Lower lobe of right lung (tissue), 2 donors: ENCODE results near the gene DCHS2. TPM values are rescaled to one million over a fixed set of nuclear protein-coding genes. Genes with fewer than 3 reads are reported as not detected.
"Not testable (repeated sequence)": the region's sequence is repeated elsewhere in the genome, so short reads cannot be mapped to it uniquely, and the experiment has no call there.

Experiments used
- ATAC-seq, 2 donors: fragments of 200-7000 bp; cut with Tn5 transposase; one replicate each; pipeline ENCODE4 v1.9.1; 2020 to 2022; ENCODE audit warnings: mild to moderate bottlenecking in 2 of 2, moderate library complexity in 2 of 2
- DNase-seq: peaks from one replicate; pipeline ENCODE4 v3.0.0-alpha.2; 2020
- H3K27ac ChIP-seq: fragments of 200-600 bp; one replicate; pipeline ENCODE4 v1.8.0; 2022
- H3K27me3 ChIP-seq: fragments of 200-600 bp; one replicate; pipeline ENCODE4 v1.8.0; 2022; ENCODE audit warnings: low read depth
- H3K36me3 ChIP-seq: fragments of 200-600 bp; one replicate; pipeline ENCODE4 v1.8.0; 2022; ENCODE audit warnings: mild to moderate bottlenecking
- H3K4me1 ChIP-seq: fragments of 200-600 bp; one replicate; pipeline ENCODE4 v1.8.0; 2022
- H3K4me3 ChIP-seq: fragments of 200-600 bp; one replicate; pipeline ENCODE4 v1.8.0; 2022; ENCODE audit warnings: mild to moderate bottlenecking
- H3K9me3 ChIP-seq: fragments of 200-600 bp; one replicate; pipeline ENCODE4 v1.8.0; 2022
- intact Hi-C: fragments of 100-400 bp; cut with DNase I; formaldehyde crosslinking; loops from one replicate; pipeline ENCODE4 v1.11.0; 2022
- total RNA-seq: library from RNA; stranded (reverse); fragmentation: NEBNext Ultra II Directional; extraction: Animal tissue kit (Norgen Biotek cat#: 25700); gene quantifications from one replicate; pipeline ENCODE4 v1.2.1, GENCODE V29; 2021
- TF ChIP-seq, protein P1 (sequence below): fragments of 200-600 bp; IDR thresholded peaks from one replicate; pipeline ENCODE4 v1.8.0; 2022; ENCODE audit warnings: antibody characterized with exemption, mild to moderate bottlenecking
- donor health status: DM: no; HTN: yes; CAD: no; lungs with severe emphysema.

The DCHS2 gene
- total RNA-seq, 1 donor from 2014 or later, result 0.53 TPM

- intact Hi-C loops, result no loop called here
- DNase-seq (no peak), ATAC-seq (no peak)
- H3K27me3 ChIP-seq, result no peaks in the 10 kb centered on the region
- TF ChIP-seq, protein P1, sequence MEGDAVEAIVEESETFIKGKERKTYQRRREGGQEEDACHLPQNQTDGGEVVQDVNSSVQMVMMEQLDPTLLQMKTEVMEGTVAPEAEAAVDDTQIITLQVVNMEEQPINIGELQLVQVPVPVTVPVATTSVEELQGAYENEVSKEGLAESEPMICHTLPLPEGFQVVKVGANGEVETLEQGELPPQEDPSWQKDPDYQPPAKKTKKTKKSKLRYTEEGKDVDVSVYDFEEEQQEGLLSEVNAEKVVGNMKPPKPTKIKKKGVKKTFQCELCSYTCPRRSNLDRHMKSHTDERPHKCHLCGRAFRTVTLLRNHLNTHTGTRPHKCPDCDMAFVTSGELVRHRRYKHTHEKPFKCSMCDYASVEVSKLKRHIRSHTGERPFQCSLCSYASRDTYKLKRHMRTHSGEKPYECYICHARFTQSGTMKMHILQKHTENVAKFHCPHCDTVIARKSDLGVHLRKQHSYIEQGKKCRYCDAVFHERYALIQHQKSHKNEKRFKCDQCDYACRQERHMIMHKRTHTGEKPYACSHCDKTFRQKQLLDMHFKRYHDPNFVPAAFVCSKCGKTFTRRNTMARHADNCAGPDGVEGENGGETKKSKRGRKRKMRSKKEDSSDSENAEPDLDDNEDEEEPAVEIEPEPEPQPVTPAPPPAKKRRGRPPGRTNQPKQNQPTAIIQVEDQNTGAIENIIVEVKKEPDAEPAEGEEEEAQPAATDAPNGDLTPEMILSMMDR, result no peak
- peaks cover 18% of the 10 kb centered on the region for H3K9me3 ChIP-seq
- no peaks in the 10 kb centered on the region for H3K4me1 ChIP-seq
- H3K36me3 ChIP-seq, result no peaks in the 10 kb centered on the region
- H3K4me3 ChIP-seq, result no peak overlapping the region
- no peak overlapping the region for H3K27ac ChIP-seq
Observed at GRCh38 chr4:154222875-154223274, 268.7 kb downstream of the DCHS2 start.

DNA sequence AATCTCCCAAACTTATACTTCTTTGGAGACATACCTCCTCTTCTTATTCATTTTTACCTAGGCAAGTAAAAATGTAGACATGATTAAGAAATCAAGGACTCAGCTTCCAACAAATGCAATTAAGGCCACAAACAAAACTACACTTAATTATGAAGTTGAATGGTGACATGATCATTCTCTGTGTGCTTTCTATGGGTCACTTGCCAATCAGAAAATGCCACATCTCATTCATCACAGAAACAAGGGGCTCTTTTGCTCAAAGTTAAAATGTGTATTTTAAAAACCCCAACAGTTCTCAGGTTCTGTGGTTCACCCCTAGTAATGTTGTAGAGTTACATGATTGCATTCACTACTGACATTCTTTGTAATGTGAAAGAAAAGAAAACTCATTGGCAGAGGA, 273.5 kb downstream of the DCHS2 start:
- TF ChIP-seq, protein P1, result no peak
- no peak for ATAC-seq
- intact Hi-C loops, result no loop called here

DNA sequence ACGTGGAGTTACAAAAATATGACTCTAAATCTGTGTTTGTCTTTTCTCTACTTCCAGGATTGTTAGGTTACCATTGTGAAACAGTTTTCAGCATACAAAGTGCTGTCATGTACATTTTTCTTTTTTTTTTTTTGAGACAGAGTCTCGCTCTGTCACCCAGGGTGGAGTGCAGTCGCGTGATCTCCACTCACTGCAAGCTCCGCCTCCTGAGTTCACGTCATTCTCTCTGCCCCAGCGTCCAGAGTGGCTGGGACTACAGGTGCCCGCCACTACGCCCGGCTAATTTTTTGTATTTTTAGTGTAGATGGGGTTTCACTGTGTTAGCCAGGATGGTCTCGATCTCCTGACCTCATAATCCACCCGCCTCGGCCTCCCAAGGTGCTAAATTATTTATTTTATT, 274.2 kb downstream of the DCHS2 start:
- H3K27me3 ChIP-seq, H3K4me3 ChIP-seq, H3K27ac ChIP-seq, ATAC-seq, intact Hi-C loops, H3K9me3 ChIP-seq, H3K4me1 ChIP-seq, H3K36me3 ChIP-seq, DNase-seq: not testable (repeated sequence)

More for the DNA sequence above, 273.5 kb downstream of the DCHS2 start:
- no peaks in the 10 kb centered on the region for H3K36me3 ChIP-seq
- peaks cover 13% of the 10 kb centered on the region for H3K9me3 ChIP-seq
- no peak for DNase-seq
- H3K4me3 ChIP-seq, result no peak overlapping the region
- no peaks in the 10 kb centered on the region for H3K27me3 ChIP-seq
- H3K4me1 ChIP-seq, result no peaks in the 10 kb centered on the region
- H3K27ac ChIP-seq, result no peak overlapping the region

GRCh38 chr4:154211506-154211905, 280.1 kb downstream of the DCHS2 start:
- TF ChIP-seq, protein P1, result no peak
- Histone ChIP-seq H3K4me3 (no peak overlapping the region), H3K4me1 (no peaks in the 10 kb centered on the region), H3K27me3 (no peaks in the 10 kb centered on the region), H3K27ac (no peak overlapping the region), H3K36me3 (no peaks in the 10 kb centered on the region), H3K9me3 (no peaks in the 10 kb centered on the region)
- intact Hi-C loops, result no loop called here
- no peak for ATAC-seq
- DNase-seq, result no peak

GRCh38 chr4:154208424-154208823, 283.2 kb downstream of the DCHS2 start:
- Histone ChIP-seq H3K9me3 (no peaks in the 10 kb centered on the region), H3K36me3 (no peaks in the 10 kb centered on the region), H3K4me1 (no peaks in the 10 kb centered on the region), H3K27me3 (no peaks in the 10 kb centered on the region), H3K27ac (no peak overlapping the region), H3K4me3 (no peak overlapping the region)
- TF ChIP-seq, protein P1, result no peak
- intact Hi-C loops, result no loop called here
- no peak for ATAC-seq
- no peak for DNase-seq

DNA sequence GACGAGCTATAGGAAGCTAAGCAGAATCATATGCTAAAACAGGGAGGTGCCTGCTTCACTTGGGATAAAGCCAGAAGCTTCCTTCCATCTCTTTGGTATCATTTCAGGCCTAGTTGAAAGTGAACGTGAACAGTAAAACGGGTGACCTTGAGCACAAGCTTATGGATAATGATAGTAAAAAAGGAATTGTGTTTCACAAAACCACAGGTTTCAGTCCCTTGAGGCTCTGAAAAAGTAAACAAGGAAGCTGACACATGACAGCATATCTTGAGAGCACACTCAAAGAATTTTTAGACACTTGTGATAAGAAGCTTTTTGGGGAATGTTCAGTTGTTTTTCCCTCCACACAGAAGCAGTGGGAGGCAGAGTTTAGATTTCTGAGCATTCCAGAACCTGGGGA, 286.1 kb downstream of the DCHS2 start:
- no peak for ATAC-seq
- no peak for DNase-seq
- no peaks in the 10 kb centered on the region for H3K9me3 ChIP-seq
- no peaks in the 10 kb centered on the region for H3K36me3 ChIP-seq
- intact Hi-C loops, result no loop called here
- no peak overlapping the region for H3K4me3 ChIP-seq
- TF ChIP-seq, protein P1, result no peak
- no peaks in the 10 kb centered on the region for H3K4me1 ChIP-seq
- H3K27ac ChIP-seq, result no peak overlapping the region
- no peaks in the 10 kb centered on the region for H3K27me3 ChIP-seq
